Thyroid gland (tissue), 4 donors: ENCODE measurements around the gene SEMA5A.

ENCODE experiments used
- CTCF ChIP-seq, 6 experiments: fragments of 200-600 bp in 3 of 6; fragments of 450-650 bp in 3 of 6; sonication (generic) in 3 of 6; IDR thresholded peaks; one replicate each; pipeline ENCODE4 v1.5.1; 2016 to 2019; ENCODE audit warnings: antibody characterized with exemption in 6 of 6, mild to moderate bottlenecking in 2 of 6, inconsistent platforms in 1 of 6, moderate library complexity in 1 of 6
- POLR2A ChIP-seq, 2 donors: fragments of 450-650 bp; IDR thresholded peaks; one replicate each; pipeline ENCODE4 v1.6.1; 2017; ENCODE audit warnings: antibody characterized with exemption in 2 of 2, mild to moderate bottlenecking in 2 of 2, moderate library complexity in 1 of 2

GRCh38 chr5:9186069-9186468, 359.8 kb downstream of the SEMA5A start:
- TF ChIP-seq CTCF (IDR thresholded peaks at IDR 0.05) (no peak), POLR2A (IDR thresholded peaks at IDR 0.05) (no peak)
